ENCODE results near the gene SCG3. TPM values are rescaled to one million over a fixed set of nuclear protein-coding genes. Genes with fewer than 3 reads are reported as not detected.

SCG3 gene
- polyA plus RNA-seq, 1 donor from 2014 or later, result 68.7 TPM

- Histone ChIP-seq H3K36me3 (ENCODE audit: insufficient read depth, low read length) (no peaks in the 10 kb centered on the region), H3K4me3 (ENCODE audit: low read length) (no peak overlapping the region), H2AFZ (ENCODE audit: low read depth, low read length) (no peak overlapping the region), H3F3A (ENCODE audit: insufficient read depth, low read length, poor library complexity, severe bottlenecking) (no peaks in the 10 kb centered on the region), H4K20me1 (ENCODE audit: insufficient read depth) (no peaks in the 10 kb centered on the region), H3K27me3 (ENCODE audit: insufficient read depth, low read depth, low read length) (peaks cover 31% of the 10 kb centered on the region), H3K9ac (ENCODE audit: low read length) (no peak overlapping the region), H3K9me2 (ENCODE audit: insufficient read depth, low read length) (no peaks in the 10 kb centered on the region), H3K27ac (ENCODE audit: low read length) (no peak overlapping the region), H3K9me3 (ENCODE audit: low read length) (no peaks in the 10 kb centered on the region), H3K79me2 (replicated peaks; ENCODE audit: insufficient read depth, low read length) (peaks cover 22% of the 10 kb centered on the region), H3K4me2 (ENCODE audit: low read length) (no peak overlapping the region)
- TF ChIP-seq REST (IDR thresholded peaks at IDR 0.05; ENCODE audit: borderline replicate concordance) (no peak), TAF1 (IDR thresholded peaks at IDR 0.05; ENCODE audit: low read depth) (no peak), POLR2AphosphoS5 (IDR thresholded peaks at IDR 0.05) (no peak), SMC3 (conservative IDR thresholded peaks at IDR 0.05; ENCODE audit: poor library complexity) (no peak), RAD21 (conservative IDR thresholded peaks at IDR 0.05) (no peak), CTCF (IDR thresholded peaks at IDR 0.05; ENCODE audit: poor library complexity, severe bottlenecking) (no peak), EZH2 (IDR thresholded peaks at IDR 0.05; ENCODE audit: borderline replicate concordance, insufficient read depth, low read length, poor library complexity, severe bottlenecking) (no peak), MXI1 (conservative IDR thresholded peaks at IDR 0.05; ENCODE audit: poor library complexity, severe bottlenecking) (no peak)
These were observed 68.0 kb downstream of the SCG3 start for GRCh38 chr15:51749307-51749706.

GRCh38 chr15:51750186-51750585, 68.9 kb downstream of the SCG3 start:
- peaks cover 24% of the 10 kb centered on the region for H3K79me2 ChIP-seq (replicated peaks; ENCODE audit: insufficient read depth, low read length)
- no peak overlapping the region for H3K27ac ChIP-seq (ENCODE audit: low read length)
- H3K9ac ChIP-seq (ENCODE audit: low read length), result no peak overlapping the region
- no peaks in the 10 kb centered on the region for H3F3A ChIP-seq (ENCODE audit: insufficient read depth, low read length, poor library complexity, severe bottlenecking)
- H3K4me2 ChIP-seq (ENCODE audit: low read length), result no peak overlapping the region
- no peak overlapping the region for H2AFZ ChIP-seq (ENCODE audit: low read depth, low read length)
- no peak overlapping the region for H3K4me3 ChIP-seq (ENCODE audit: low read length)
- H3K36me3 ChIP-seq (ENCODE audit: insufficient read depth, low read length), result no peaks in the 10 kb centered on the region
- no peaks in the 10 kb centered on the region for H3K9me3 ChIP-seq (ENCODE audit: low read length)
- peaks cover 31% of the 10 kb centered on the region for H3K27me3 ChIP-seq (ENCODE audit: insufficient read depth, low read depth, low read length)
- no peaks in the 10 kb centered on the region for H4K20me1 ChIP-seq (ENCODE audit: insufficient read depth)
- TF ChIP-seq EP300 (conservative IDR thresholded peaks at IDR 0.05; ENCODE audit: poor library complexity, severe bottlenecking) (no peak), POLR2AphosphoS5 (IDR thresholded peaks at IDR 0.05) (no peak), TAF1 (IDR thresholded peaks at IDR 0.05; ENCODE audit: low read depth) (no peak), REST (IDR thresholded peaks at IDR 0.05; ENCODE audit: borderline replicate concordance) (no peak), EZH2 (IDR thresholded peaks at IDR 0.05; ENCODE audit: borderline replicate concordance, insufficient read depth, low read length, poor library complexity, severe bottlenecking) (no peak), CTCF (IDR thresholded peaks at IDR 0.05; ENCODE audit: poor library complexity, severe bottlenecking) (no peak)
- H3K9me2 ChIP-seq (ENCODE audit: insufficient read depth, low read length), result no peaks in the 10 kb centered on the region

Measured in neural cell (in vitro differentiated cells).